WTC11 (cell line): ENCODE results near the gene GOLGA6L9. TPM values are rescaled to one million over a fixed set of nuclear protein-coding genes. Genes with fewer than 3 reads are reported as not detected.
"Not testable (repeated sequence)": the region's sequence is repeated elsewhere in the genome, so short reads cannot be mapped to it uniquely, and the experiment has no call there.

Experiments used
- ATAC-seq: fragments of 200-7000 bp; cut with Tn5 transposase; 2 replicates; pipeline ENCODE4 v1.10.0; 2021; ENCODE audit warnings: mild to moderate bottlenecking, moderate library complexity
- Bru-seq: library from RNA; stranded (reverse); fragments of 400-500 nt; gene quantifications from one replicate; lab custom pipeline; 2021; lab: Mats Ljungman, UMichigan
- CTCF ChIA-PET: fragments of 300-600 bp; sonication (Branson Sonifier 250); formaldehyde crosslinking; loops from one replicate; lab custom pipeline; 2021; ENCODE audit warnings: antibody characterized with exemption; lab: Charles Lee
- POLR2A ChIA-PET: fragments of 350-600 bp; sonication (Branson Sonifier 250); formaldehyde crosslinking; loops from one replicate; lab custom pipeline; 2021; ENCODE audit warnings: antibody characterized with exemption; lab: Charles Lee
- DNase-seq: peaks from one replicate; pipeline ENCODE4 v3.0.0; 2021; ENCODE audit warnings: low spot score
- H3K27ac Mint-ChIP-seq: 2 replicates; pipeline ENCODE4 v1.8.0; 2021; ENCODE audit warnings: mixed read lengths
- H3K27me3 Mint-ChIP-seq: 2 replicates; pipeline ENCODE4 v1.8.0; 2021; ENCODE audit warnings: low read depth, mild to moderate bottlenecking, moderate library complexity, mixed read lengths
- H3K36me3 Mint-ChIP-seq: 2 replicates; pipeline ENCODE4 v1.8.0; 2021; ENCODE audit warnings: mixed read lengths
- H3K4me1 Mint-ChIP-seq: 2 replicates; pipeline ENCODE4 v1.8.0; 2022; ENCODE audit warnings: mixed read lengths
- H3K4me3 Mint-ChIP-seq: 2 replicates; pipeline ENCODE4 v1.8.0; 2021; ENCODE audit warnings: mild to moderate bottlenecking, moderate library complexity, mixed read lengths
- H3K9me3 Mint-ChIP-seq: 2 replicates; pipeline ENCODE4 v1.8.0; 2021; ENCODE audit warnings: mixed read lengths
- CREM ChIP-seq: sonication (generic); formaldehyde crosslinking; IDR thresholded peaks from 2 replicates; pipeline ENCODE4 v1.8.1; 2022; ENCODE audit warnings: mild to moderate bottlenecking, missing genetic modification reagents, moderate library complexity
- PRRX2 ChIP-seq: fragments of 250-450 bp; sonication (Bioruptor Pico); IDR thresholded peaks from 2 replicates; pipeline ENCODE4 v1.8.0; 2021; ENCODE audit warnings: mild to moderate bottlenecking
- SMAD3 ChIP-seq: sonication (generic); formaldehyde crosslinking; IDR thresholded peaks from 2 replicates; pipeline ENCODE4 v1.8.0; 2022; ENCODE audit warnings: missing genetic modification reagents, mild to moderate bottlenecking, borderline replicate concordance
- TP53 ChIP-seq: sonication (generic); formaldehyde crosslinking; IDR thresholded peaks from 2 replicates; pipeline ENCODE4 v1.8.1; 2023; ENCODE audit warnings: mild to moderate bottlenecking, missing genetic modification reagents
- long read RNA-seq, 3 experiments: library from RNA in 1 of 3; library from capped mRNA in 1 of 3; library from polyadenylated mRNA in 1 of 3; unstranded in 2 of 3; stranded (forward) in 1 of 3; transcript quantifications; one replicate each; pipeline ENCODE4 v2.0.0, GENCODE V29; 2021
- total RNA-seq: library from RNA; stranded (reverse); gene quantifications from 3 replicates; pipeline ENCODE4 v1.2.3, GENCODE V29; 2021
- TF ChIP-seq, protein P1 (sequence below): sonication (generic); formaldehyde crosslinking; IDR thresholded peaks from 2 replicates; pipeline ENCODE4 v1.8.1; 2023; ENCODE audit warnings: mild to moderate bottlenecking, missing genetic modification reagents, moderate library complexity
- TF ChIP-seq, protein P2 (sequence below): sonication (generic); formaldehyde crosslinking; conservative IDR thresholded peaks from 2 replicates; pipeline ENCODE4 v1.8.1; 2023; ENCODE audit warnings: mild to moderate bottlenecking, low read depth, missing genetic modification reagents, moderate library complexity
- TF ChIP-seq, protein P3 (sequence below): fragments of 250-450 bp; sonication (Bioruptor Pico); IDR thresholded peaks from 2 replicates; pipeline ENCODE4 v2.1.2; 2022; ENCODE audit warnings: mild to moderate bottlenecking, moderate library complexity

The GOLGA6L9 gene, protein sequence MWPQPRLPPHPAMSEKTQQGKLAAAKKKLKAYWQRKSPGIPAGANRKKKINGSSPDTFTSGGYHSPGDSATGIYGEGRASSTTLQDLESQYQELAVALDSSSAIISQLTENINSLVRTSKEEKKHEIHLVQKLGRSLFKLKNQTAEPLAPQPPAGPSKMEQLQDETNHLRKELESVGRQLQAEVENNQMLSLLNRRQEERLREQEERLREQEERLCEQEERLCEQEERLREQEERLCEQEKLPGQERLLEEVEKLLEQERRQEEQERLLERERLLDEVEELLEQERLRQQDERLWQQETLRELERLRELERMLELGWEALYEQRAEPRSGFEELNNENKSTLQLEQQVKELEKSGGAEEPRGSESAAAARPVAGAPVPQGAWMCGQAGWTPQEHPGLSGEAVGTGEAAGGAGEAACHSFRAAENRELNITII
- total RNA-seq (7.3 to 9.4 TPM (median 8.0 TPM) in 3 replicates), Bru-seq, nascent RNA (percentile 82 among the genes with signal in this experiment)
- long read RNA-seq, experiment 1, full-length matches to known transcripts, result 4 of 84 reads
- long read RNA-seq, experiment 1, partial matches to known transcripts, result 33 of 84 reads
- long read RNA-seq, experiment 1, other reads (novel, unspliced or antisense), result 47 of 84 reads
- long read RNA-seq, experiment 2, full-length matches to known transcripts, result 1 of 26 reads
- long read RNA-seq, experiment 2, partial matches to known transcripts, result 11 of 26 reads
- long read RNA-seq, experiment 2, other reads (novel, unspliced or antisense), result 14 of 26 reads
- long read RNA-seq, experiment 3, result 0 reads

DNA sequence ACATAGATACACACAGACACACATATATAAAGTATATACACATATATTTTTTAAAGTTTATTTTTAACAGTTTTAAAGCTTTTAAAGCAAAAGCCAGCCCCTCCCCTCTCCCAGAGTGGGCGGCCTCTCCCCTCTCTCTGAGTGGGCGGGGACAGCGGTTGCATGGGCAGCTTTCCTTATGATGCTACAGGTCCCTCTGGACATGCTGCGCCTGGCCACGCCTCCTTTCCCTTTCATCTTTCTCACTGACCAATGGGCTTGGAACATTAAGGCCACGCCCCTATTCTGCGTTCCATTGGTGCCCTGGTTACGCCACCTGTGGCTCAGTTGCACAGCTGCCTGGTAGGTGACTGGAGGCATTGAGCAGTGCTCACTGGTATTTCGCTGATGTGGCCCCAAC lies at the start of gene GOLGA6L9:
GOLGA6L9 (plus strand) TSS at position 124 of the 400 bp plus-strand sequence; CDS start at position 388, 264 bp downstream.
- H3K36me3 Mint-ChIP-seq, H3K4me1 Mint-ChIP-seq, POLR2A ChIA-PET, CTCF ChIA-PET, H3K27me3 Mint-ChIP-seq, ATAC-seq, H3K4me3 Mint-ChIP-seq, H3K27ac Mint-ChIP-seq, H3K9me3 Mint-ChIP-seq: not testable (repeated sequence)
- peak; percentile 71 for DNase-seq

DNA sequence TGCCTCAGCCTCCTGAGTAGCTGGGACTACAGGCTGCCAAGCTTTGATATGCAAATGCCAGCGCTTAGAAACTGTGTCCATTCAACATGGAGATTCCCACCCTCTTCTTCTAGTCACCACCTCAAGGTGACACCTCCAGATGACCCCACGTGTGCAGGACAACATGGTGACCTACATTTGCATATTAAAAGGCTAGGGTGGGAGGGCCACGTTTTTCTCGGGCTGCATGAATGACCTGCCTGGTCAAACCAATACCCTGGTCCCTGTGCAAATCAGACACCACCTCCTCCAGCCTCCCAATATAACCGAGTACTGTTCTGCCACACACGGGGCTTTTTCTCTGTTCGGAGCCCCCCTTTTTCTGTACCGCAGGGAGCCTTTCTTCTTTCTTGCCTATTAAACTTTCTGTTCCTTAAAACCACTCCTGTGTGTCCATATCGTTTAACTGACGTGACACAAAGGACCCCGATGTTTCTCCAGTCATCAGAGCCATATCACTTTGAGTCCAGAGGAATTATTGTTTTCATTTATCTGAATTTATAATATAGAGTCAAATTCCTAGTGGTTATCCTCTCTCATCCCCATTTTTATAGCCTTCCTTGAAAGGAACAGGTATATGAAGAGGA lies 48.2 kb upstream of the GOLGA6L9 start:
- H3K36me3 Mint-ChIP-seq, H3K4me3 Mint-ChIP-seq, H3K27me3 Mint-ChIP-seq, H3K27ac Mint-ChIP-seq, H3K9me3 Mint-ChIP-seq, ATAC-seq, DNase-seq, POLR2A ChIA-PET, CTCF ChIA-PET: not testable (repeated sequence)
- H3K4me1 Mint-ChIP-seq, result peaks cover 47% of the 10 kb centered on the region

DNA sequence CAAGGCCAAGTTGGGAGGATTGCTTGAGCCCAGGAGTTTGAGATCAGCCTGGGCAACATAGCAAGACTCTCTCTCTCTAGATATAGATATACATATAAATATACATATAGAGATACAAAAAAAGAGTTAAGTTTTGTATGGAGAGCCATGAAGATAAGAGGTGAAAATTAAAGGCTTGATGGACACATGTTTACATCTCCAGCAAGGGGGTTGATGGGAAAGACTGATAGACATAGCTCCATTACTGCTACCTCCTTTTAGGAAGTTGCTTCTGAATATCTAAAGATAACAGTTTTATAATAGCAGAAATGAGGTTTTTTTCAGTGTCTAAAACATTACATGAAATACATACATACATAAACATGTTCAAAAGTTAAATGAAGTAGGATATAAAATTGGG lies 42.4 kb upstream of the GOLGA6L9 start:
- H3K27ac Mint-ChIP-seq, H3K4me3 Mint-ChIP-seq, H3K9me3 Mint-ChIP-seq, H3K36me3 Mint-ChIP-seq, CTCF ChIA-PET, ATAC-seq, POLR2A ChIA-PET, H3K27me3 Mint-ChIP-seq, DNase-seq: not testable (repeated sequence)
- peaks cover 57% of the 10 kb centered on the region for H3K4me1 Mint-ChIP-seq

DNA sequence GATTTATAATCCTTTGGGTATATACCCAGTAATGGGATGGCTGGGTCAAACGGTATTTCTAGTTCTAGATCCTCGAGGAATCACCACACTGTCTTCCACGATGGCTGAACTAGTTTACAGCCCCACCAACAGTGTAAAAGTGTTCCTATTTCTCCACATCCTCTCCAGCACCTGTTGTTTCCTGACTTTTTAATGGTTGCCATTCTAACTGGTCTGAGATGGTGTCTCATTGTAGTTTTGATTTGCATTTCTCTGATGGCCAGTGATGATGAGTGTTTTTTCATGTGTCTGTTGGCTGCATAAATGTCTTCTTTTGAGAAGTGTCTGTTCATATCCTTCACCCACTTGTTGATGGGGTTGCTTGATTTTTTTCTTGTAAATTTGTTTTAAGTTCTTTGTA lies 39.5 kb upstream of the GOLGA6L9 start:
- CTCF ChIA-PET, DNase-seq, H3K9me3 Mint-ChIP-seq, H3K36me3 Mint-ChIP-seq, H3K4me3 Mint-ChIP-seq, POLR2A ChIA-PET, ATAC-seq, H3K27me3 Mint-ChIP-seq: not testable (repeated sequence)
- Mint-ChIP-seq H3K4me1 (peaks cover 57% of the 10 kb centered on the region), H3K27ac (peak overlapping the region; percentile 46)

DNA sequence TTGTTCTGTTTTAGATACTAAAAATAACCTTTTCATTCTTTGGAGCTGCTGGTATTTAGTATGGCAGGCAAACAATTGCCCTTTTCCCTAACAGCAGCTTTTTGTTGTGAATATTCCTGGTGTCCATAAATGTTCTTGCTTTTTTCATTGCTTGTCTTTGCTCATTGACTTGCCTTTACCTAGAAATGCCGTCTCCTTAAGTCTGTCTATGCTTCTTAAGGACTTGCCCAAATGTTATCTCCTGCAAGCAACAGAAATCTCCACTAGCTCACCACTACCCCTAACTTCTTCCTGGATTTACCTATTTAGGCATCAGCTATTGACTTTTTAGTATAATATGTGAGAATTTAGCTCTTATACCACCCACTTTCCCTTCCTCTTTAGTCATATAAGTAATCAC lies 37.5 kb upstream of the GOLGA6L9 start:
- CTCF ChIA-PET, POLR2A ChIA-PET, H3K4me3 Mint-ChIP-seq, DNase-seq, H3K9me3 Mint-ChIP-seq, H3K27me3 Mint-ChIP-seq, ATAC-seq, H3K27ac Mint-ChIP-seq, H3K36me3 Mint-ChIP-seq: not testable (repeated sequence)
- H3K4me1 Mint-ChIP-seq, result peaks cover 57% of the 10 kb centered on the region

DNA sequence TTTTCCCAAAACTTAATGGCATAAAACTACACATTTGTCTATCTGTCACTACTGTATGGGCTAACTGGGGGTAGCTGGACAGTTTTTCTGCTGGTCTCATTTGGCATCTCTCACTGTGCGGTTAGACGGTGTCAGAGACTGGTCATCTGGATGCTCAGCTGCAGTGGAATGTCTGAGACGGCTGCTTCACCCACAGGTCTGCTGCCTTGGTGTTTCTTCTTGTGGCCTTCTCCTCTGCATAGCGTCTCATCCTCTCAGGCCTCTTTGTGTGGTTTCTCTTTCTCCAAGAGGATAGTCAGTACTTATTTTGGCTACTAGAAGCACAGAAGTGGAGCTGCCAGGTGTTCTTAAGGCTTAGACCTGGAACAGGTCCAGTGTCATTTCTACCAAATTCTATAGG lies 35.9 kb upstream of the GOLGA6L9 start:
- peaks cover 53% of the 10 kb centered on the region for H3K4me1 Mint-ChIP-seq
- TF ChIP-seq, protein P1, sequence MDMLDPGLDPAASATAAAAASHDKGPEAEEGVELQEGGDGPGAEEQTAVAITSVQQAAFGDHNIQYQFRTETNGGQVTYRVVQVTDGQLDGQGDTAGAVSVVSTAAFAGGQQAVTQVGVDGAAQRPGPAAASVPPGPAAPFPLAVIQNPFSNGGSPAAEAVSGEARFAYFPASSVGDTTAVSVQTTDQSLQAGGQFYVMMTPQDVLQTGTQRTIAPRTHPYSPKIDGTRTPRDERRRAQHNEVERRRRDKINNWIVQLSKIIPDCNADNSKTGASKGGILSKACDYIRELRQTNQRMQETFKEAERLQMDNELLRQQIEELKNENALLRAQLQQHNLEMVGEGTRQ (CRISPR knock-in tag), result no peak
- no peak for TF ChIP-seq PRRX2 (CRISPR knock-in tag)
- TF ChIP-seq, protein P2, sequence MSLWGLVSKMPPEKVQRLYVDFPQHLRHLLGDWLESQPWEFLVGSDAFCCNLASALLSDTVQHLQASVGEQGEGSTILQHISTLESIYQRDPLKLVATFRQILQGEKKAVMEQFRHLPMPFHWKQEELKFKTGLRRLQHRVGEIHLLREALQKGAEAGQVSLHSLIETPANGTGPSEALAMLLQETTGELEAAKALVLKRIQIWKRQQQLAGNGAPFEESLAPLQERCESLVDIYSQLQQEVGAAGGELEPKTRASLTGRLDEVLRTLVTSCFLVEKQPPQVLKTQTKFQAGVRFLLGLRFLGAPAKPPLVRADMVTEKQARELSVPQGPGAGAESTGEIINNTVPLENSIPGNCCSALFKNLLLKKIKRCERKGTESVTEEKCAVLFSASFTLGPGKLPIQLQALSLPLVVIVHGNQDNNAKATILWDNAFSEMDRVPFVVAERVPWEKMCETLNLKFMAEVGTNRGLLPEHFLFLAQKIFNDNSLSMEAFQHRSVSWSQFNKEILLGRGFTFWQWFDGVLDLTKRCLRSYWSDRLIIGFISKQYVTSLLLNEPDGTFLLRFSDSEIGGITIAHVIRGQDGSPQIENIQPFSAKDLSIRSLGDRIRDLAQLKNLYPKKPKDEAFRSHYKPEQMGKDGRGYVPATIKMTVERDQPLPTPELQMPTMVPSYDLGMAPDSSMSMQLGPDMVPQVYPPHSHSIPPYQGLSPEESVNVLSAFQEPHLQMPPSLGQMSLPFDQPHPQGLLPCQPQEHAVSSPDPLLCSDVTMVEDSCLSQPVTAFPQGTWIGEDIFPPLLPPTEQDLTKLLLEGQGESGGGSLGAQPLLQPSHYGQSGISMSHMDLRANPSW (CRISPR knock-in tag), result no peak
- TF ChIP-seq SMAD3 (CRISPR knock-in tag), result no peak
- TF ChIP-seq, protein P3, sequence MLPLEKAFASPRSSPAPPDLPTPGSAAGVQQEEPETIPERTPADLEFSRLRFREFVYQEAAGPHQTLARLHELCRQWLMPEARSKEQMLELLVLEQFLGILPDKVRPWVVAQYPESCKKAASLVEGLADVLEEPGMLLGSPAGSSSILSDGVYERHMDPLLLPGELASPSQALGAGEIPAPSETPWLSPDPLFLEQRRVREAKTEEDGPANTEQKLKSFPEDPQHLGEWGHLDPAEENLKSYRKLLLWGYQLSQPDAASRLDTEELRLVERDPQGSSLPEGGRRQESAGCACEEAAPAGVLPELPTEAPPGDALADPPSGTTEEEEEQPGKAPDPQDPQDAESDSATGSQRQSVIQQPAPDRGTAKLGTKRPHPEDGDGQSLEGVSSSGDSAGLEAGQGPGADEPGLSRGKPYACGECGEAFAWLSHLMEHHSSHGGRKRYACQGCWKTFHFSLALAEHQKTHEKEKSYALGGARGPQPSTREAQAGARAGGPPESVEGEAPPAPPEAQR, result no peak
- no peak for TF ChIP-seq CREM (CRISPR knock-in tag)
- no peak for TF ChIP-seq TP53 (CRISPR knock-in tag)
- peaks cover 4% of the 10 kb centered on the region for H3K9me3 Mint-ChIP-seq
- H3K4me3 Mint-ChIP-seq, result no peak overlapping the region
- no peak overlapping the region for H3K27ac Mint-ChIP-seq
- H3K27me3 Mint-ChIP-seq, result no peaks in the 10 kb centered on the region
- ATAC-seq, result no peak
- no peaks in the 10 kb centered on the region for H3K36me3 Mint-ChIP-seq
- CTCF ChIA-PET, result no interaction called here
- POLR2A ChIA-PET, result no interaction called here
- no peak for DNase-seq

DNA sequence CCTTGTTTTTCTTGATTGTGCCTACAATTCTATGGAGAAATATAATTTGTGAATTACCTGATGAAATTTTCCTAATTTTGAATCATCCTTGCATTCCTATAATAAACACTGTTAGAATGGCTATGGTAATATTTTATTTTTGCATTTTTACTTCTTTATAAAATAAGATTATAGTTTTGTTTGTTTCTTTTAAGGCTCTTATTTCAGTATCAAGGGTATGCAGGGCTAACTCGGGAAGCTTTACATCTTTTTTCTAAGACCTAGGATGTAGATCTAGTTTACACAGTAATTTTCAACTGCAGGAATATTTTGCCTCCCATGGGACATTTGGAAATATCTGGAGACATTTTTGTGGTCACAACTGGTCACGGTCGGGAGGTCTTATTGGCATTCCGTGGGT lies 33.8 kb upstream of the GOLGA6L9 start:
- ATAC-seq, POLR2A ChIA-PET, DNase-seq, H3K27me3 Mint-ChIP-seq, H3K36me3 Mint-ChIP-seq, H3K27ac Mint-ChIP-seq, H3K9me3 Mint-ChIP-seq, CTCF ChIA-PET, H3K4me3 Mint-ChIP-seq: not testable (repeated sequence)
- peaks cover 47% of the 10 kb centered on the region for H3K4me1 Mint-ChIP-seq
